Measurements from ENCODE around the gene PHACTR2. TPM values are rescaled to one million over a fixed set of nuclear protein-coding genes. Genes with fewer than 3 reads are reported as not detected.

Gene PHACTR2
- total RNA-seq, 4 donors from 2014 or later = 25.4 to 31.8 (median 26.1) TPM

GRCh38 chr6:143687591-143687990 lies 9.8 kb downstream of the PHACTR2 start:
- no peaks in the 10 kb centered on the region for H3K27me3 ChIP-seq
- TF ChIP-seq POLR2A (IDR thresholded peaks at IDR 0.05) (no peak), CTCF (IDR thresholded peaks at IDR 0.05 in 4 of 5, conservative IDR thresholded peaks at IDR 0.05 in 1 of 5) (no peak)
- ATAC-seq (no peak), DNase-seq (no peak)
- intact Hi-C loops (cut with DNase I; ENCODE audit: low total_unique reads) = no loop called here
- no peaks in the 10 kb centered on the region for H3K36me3 ChIP-seq
- in situ Hi-C loops (cut with MboI; ENCODE audit: low sequenced_read_pairs in 4 of 4) = no loop called here
- H3K27ac ChIP-seq = peak overlapping the region in 3 of 4 donors; percentile 17 to 36 (median 33)
- H3K9me3 ChIP-seq = no peaks in the 10 kb centered on the region
- no peak overlapping the region for H3K4me3 ChIP-seq
- H3K4me1 ChIP-seq = peaks cover 18 to 31% of the 10 kb centered on the region in 2 donors

GRCh38 chr6:143688681-143689080 lies 10.9 kb downstream of the PHACTR2 start:
- DNase-seq = no peak
- Histone ChIP-seq H3K27ac (no peak overlapping the region), H3K4me1 (peaks cover 20 to 38% of the 10 kb centered on the region in 2 donors), H3K9me3 (no peaks in the 10 kb centered on the region), H3K27me3 (no peaks in the 10 kb centered on the region), H3K36me3 (no peaks in the 10 kb centered on the region), H3K4me3 (no peak overlapping the region)
- in situ Hi-C loops (cut with MboI; ENCODE audit: low sequenced_read_pairs in 4 of 4) = no loop called here
- intact Hi-C loops (cut with DNase I; ENCODE audit: low total_unique reads) = no loop called here
- TF ChIP-seq CTCF (IDR thresholded peaks at IDR 0.05 in 4 of 5, conservative IDR thresholded peaks at IDR 0.05 in 1 of 5) = no peak
- no peak for TF ChIP-seq POLR2A (IDR thresholded peaks at IDR 0.05)
- ATAC-seq = no peak

- no peak overlapping the region for H3K27ac ChIP-seq
Observed at GRCh38 chr6:143689852-143690251, 12.1 kb downstream of the PHACTR2 start.

GRCh38 chr6:143691155-143691554 lies 13.4 kb downstream of the PHACTR2 start:
- H3K27ac ChIP-seq = peak overlapping the region in 1 of 4 donors; percentile 9
- intact Hi-C loops (cut with DNase I; ENCODE audit: low total_unique reads) = no loop called here
- ATAC-seq (no peak), DNase-seq (no peak)
- H3K9me3 ChIP-seq = no peaks in the 10 kb centered on the region
- in situ Hi-C loops (cut with MboI; ENCODE audit: low sequenced_read_pairs in 4 of 4) = no loop called here
- no peaks in the 10 kb centered on the region for H3K36me3 ChIP-seq
- H3K27me3 ChIP-seq = no peaks in the 10 kb centered on the region
- no peak overlapping the region for H3K4me3 ChIP-seq
- peaks cover 41 to 63% of the 10 kb centered on the region in 2 donors for H3K4me1 ChIP-seq
- TF ChIP-seq CTCF (IDR thresholded peaks at IDR 0.05 in 4 of 5, conservative IDR thresholded peaks at IDR 0.05 in 1 of 5) (no peak), POLR2A (IDR thresholded peaks at IDR 0.05) (no peak)

More at GRCh38 chr6:143689852-143690251, 12.1 kb downstream of the PHACTR2 start:
- intact Hi-C loops (cut with DNase I; ENCODE audit: low total_unique reads) = no loop called here
- Histone ChIP-seq H3K4me1 (peaks cover 30 to 50% of the 10 kb centered on the region in 2 donors), H3K27me3 (no peaks in the 10 kb centered on the region), H3K4me3 (no peak overlapping the region), H3K36me3 (no peaks in the 10 kb centered on the region), H3K9me3 (no peaks in the 10 kb centered on the region)
- ATAC-seq (no peak), DNase-seq (no peak)
- in situ Hi-C loops (cut with MboI; ENCODE audit: low sequenced_read_pairs in 4 of 4) = no loop called here
- TF ChIP-seq CTCF (IDR thresholded peaks at IDR 0.05 in 4 of 5, conservative IDR thresholded peaks at IDR 0.05 in 1 of 5) (no peak), POLR2A (IDR thresholded peaks at IDR 0.05) (no peak)
